Endothelial cell of umbilical vein (primary cell): ENCODE results near the gene TPCN2. TPM values are rescaled to one million over a fixed set of nuclear protein-coding genes. Genes with fewer than 3 reads are reported as not detected.

Experiments used
- BruUV-seq: library from RNA; stranded (reverse); fragments of 400-500 nt; replicated peaks from 2 replicates; lab custom pipeline; 2021; lab: Mats Ljungman, UMichigan
- CTCF ChIA-PET: fragments of 300-600, 350-600 bp; sonication (Branson Sonifier 250); formaldehyde crosslinking; loops from one replicate; lab custom pipeline; 2021; ENCODE audit warnings: antibody characterized with exemption, inconsistent platforms; lab: Charles Lee
- POLR2A ChIA-PET: fragments of 300-600, 350-600 bp; sonication (Branson Sonifier 250); formaldehyde crosslinking; loops from one replicate; lab custom pipeline; 2021; ENCODE audit warnings: antibody characterized with exemption, inconsistent platforms; lab: Charles Lee
- DNase-seq: peaks from one replicate; pipeline ENCODE4 v3.0.0-alpha.2; 2011; ENCODE audit warnings: low read depth, low spot score
- FAIRE-seq: peaks from 2 replicates; lab custom pipeline; 2011; peaks lifted over from hg19 to GRCh38; lab: Jason Lieb, UNC
- H2AFZ ChIP-seq: 2 replicates; pipeline ENCODE4 v1.6.0; 2012; ENCODE audit warnings: low read depth, low read length, control low read depth, inconsistent platforms
- H3K27ac ChIP-seq: 2 replicates; pipeline ENCODE4 v1.5.1; 2011; ENCODE audit warnings: low read depth, mild to moderate bottlenecking, control low read depth, low read length, moderate library complexity; ENCODE audit not compliant: insufficient read depth
- H3K27me3 ChIP-seq, 2 experiments: 2 replicates each; pipeline versions ENCODE4 v1.6.0 to v1.6.1; 2011; ENCODE audit warnings: low read length in 2 of 2, mixed read lengths in 1 of 2; ENCODE audit not compliant: control insufficient read depth in 2 of 2, insufficient read depth in 2 of 2
- H3K36me3 ChIP-seq, 2 experiments: 2 replicates in 1 of 2; 3 replicates in 1 of 2; pipeline ENCODE4 v1.5.1; 2011; ENCODE audit warnings: low read length in 2 of 2, mild to moderate bottlenecking in 1 of 2, moderate library complexity in 1 of 2; ENCODE audit not compliant: control insufficient read depth in 2 of 2, insufficient read depth in 2 of 2; ENCODE audit errors: extremely low read depth in 1 of 2
- H3K4me1 ChIP-seq: 3 replicates; pipeline ENCODE4 v1.5.1; 2011; ENCODE audit warnings: mild to moderate bottlenecking, low read length; ENCODE audit not compliant: control insufficient read depth, insufficient read depth; ENCODE audit errors: extremely low read depth
- H3K4me2 ChIP-seq: 2 replicates; pipeline ENCODE4 v1.6.1; 2011; ENCODE audit warnings: low read length, control low read depth, mixed read lengths; ENCODE audit not compliant: insufficient read depth
- H3K4me3 ChIP-seq, 3 experiments: fragments of 200-600 bp in 1 of 3; sonication (generic), shearing (Covaris generic) in 1 of 3; replicated peaks in 1 of 3; 2 replicates each; pipeline ENCODE4 v1.5.1; 2011 to 2016; ENCODE audit warnings: control low read depth in 3 of 3, low read length in 3 of 3, mild to moderate bottlenecking in 2 of 3, inconsistent platforms in 1 of 3, low read depth in 1 of 3, moderate library complexity in 1 of 3; ENCODE audit not compliant: insufficient read depth in 1 of 3
- H3K79me2 ChIP-seq: 2 replicates; pipeline ENCODE4 v1.6.0; 2012; ENCODE audit warnings: low read length, inconsistent platforms; ENCODE audit not compliant: control insufficient read depth, insufficient read depth
- H3K9ac ChIP-seq: replicated peaks from 2 replicates; pipeline ENCODE3; 2011; ENCODE audit warnings: low read length, control low read depth; ENCODE audit not compliant: insufficient read depth; ENCODE audit errors: extremely low read depth
- H3K9me1 ChIP-seq: replicated peaks from 3 replicates; pipeline ENCODE4 v1.6.0; 2011; ENCODE audit warnings: mild to moderate bottlenecking, low read length; ENCODE audit not compliant: control insufficient read depth, insufficient read depth; ENCODE audit errors: extremely low read depth
- H3K9me3 ChIP-seq: replicated peaks from 2 replicates; pipeline ENCODE4 v1.5.1; 2012; ENCODE audit warnings: low read length, inconsistent platforms; ENCODE audit not compliant: control insufficient read depth, insufficient read depth
- H4K20me1 ChIP-seq: replicated peaks from 2 replicates; pipeline ENCODE3; 2011; ENCODE audit warnings: mild to moderate bottlenecking, low read length; ENCODE audit not compliant: control insufficient read depth, insufficient read depth; ENCODE audit errors: extremely low read depth
- EZH2 ChIP-seq: IDR thresholded peaks from 2 replicates; pipeline ENCODE4 v1.6.1; 2012; ENCODE audit warnings: borderline replicate concordance, low read depth, mild to moderate bottlenecking, moderate library complexity, low read length, inconsistent platforms; ENCODE audit not compliant: severe bottlenecking
- FOS ChIP-seq: IDR thresholded peaks from 2 replicates; pipeline ENCODE4 v1.6.1; 2011; ENCODE audit warnings: mild to moderate bottlenecking, low read length, moderate library complexity, borderline replicate concordance; ENCODE audit not compliant: insufficient read depth
- GATA2 ChIP-seq: IDR thresholded peaks from 2 replicates; pipeline ENCODE4 v1.7.0; 2011; ENCODE audit warnings: low read depth, mild to moderate bottlenecking, moderate library complexity, mixed read lengths, low read length; ENCODE audit not compliant: insufficient read length, insufficient read depth
- JUN ChIP-seq: IDR thresholded peaks from 2 replicates; pipeline ENCODE4 v1.6.1; 2011; ENCODE audit warnings: borderline replicate concordance, low read depth; ENCODE audit not compliant: insufficient read length, insufficient read depth
- MYC ChIP-seq: IDR thresholded peaks from one replicate; pipeline ENCODE4 v1.6.1; 2011; ENCODE audit warnings: mild to moderate bottlenecking, low read depth, low read length
- POLR2A ChIP-seq: IDR thresholded peaks from 2 replicates; pipeline ENCODE4 v1.6.1; 2012; ENCODE audit warnings: low read depth, mild to moderate bottlenecking, control low read depth, low read length
- POLR2AphosphoS5 ChIP-seq: IDR thresholded peaks from 2 replicates; pipeline ENCODE4 v1.6.1; 2012; ENCODE audit warnings: low read depth, mild to moderate bottlenecking, control low read depth, low read length, moderate library complexity; ENCODE audit not compliant: insufficient read depth
- dilution Hi-C: fragments of 300-500 bp; cut with MboI; formaldehyde crosslinking; loops from one replicate; pipeline ENCODE4 v1.15.0; 2019; ENCODE audit warnings: low sequenced_read_pairs; ENCODE audit not compliant: extremely low pct_ligation_motif_present
- intact Hi-C: fragments of 100-400 bp; cut with micrococcal nuclease; formaldehyde crosslinking; loops from one replicate; pipeline ENCODE4 v1.10.0; 2022
- polyA plus RNA-seq, 4 experiments: library from polyadenylated mRNA; depleted of rRNA in 3 of 4; stranded (reverse) in 3 of 4; unstranded in 1 of 4; fragments of >200 nt; gene quantifications; 2 replicates each; pipeline versions ENCODE4 v1.2.1 to v1.2.3, GENCODE V29; 2011 to 2012; ENCODE audit warnings: missing spikeins in 1 of 4
- total RNA-seq: library from RNA; stranded (reverse); gene quantifications from 2 replicates; pipeline ENCODE4 v1.2.3, GENCODE V29; 2021
- TF ChIP-seq, protein P1 (sequence below): IDR thresholded peaks from 2 replicates; pipeline ENCODE4 v1.6.1; 2011; ENCODE audit not compliant: insufficient read depth, insufficient read length
- TF ChIP-seq, protein P2 (sequence below), 2 donors: IDR thresholded peaks; 1 replicate in 1 of 2; 2 replicates in 1 of 2; pipeline ENCODE4 v1.5.1; 2011; ENCODE audit warnings: low read length in 2 of 2, mild to moderate bottlenecking in 2 of 2, moderate library complexity in 2 of 2, control low read depth in 1 of 2, inconsistent platforms in 1 of 2, low read depth in 1 of 2; ENCODE audit not compliant: insufficient read depth in 1 of 2; ENCODE audit errors: extremely low read depth in 1 of 2

TPCN2 gene
- total and polyA plus RNA-seq, 2 donors (not counting 3 experiments of a cell fraction or from before 2014, with no cell fraction given), result 10.3 to 13.4 TPM

DNA sequence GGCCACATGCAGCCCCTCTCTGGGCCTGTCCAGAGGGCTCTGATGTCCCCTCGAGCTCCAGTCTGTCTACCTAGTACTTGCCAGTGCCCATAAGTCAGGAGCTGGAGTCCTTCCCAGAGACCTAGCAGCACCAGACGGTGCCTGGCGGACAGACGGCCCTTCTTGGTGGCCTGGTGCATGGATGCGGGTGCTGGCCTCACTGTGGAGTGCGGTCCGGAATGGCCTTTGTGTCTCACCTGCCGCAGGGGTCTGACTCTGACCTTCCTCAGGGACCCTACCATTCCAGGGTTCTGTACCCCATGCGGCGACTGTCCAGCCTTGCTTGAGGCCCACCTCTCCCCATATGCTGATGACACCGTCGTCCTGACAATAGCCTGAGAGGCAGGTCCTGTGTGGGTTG lies 77.6 kb downstream of the TPCN2 start:
- Histone ChIP-seq H3K4me2 (no peak overlapping the region), H3K9me3 (no peaks in the 10 kb centered on the region), H3K36me3 (no peaks in the 10 kb centered on the region), H3K9me1 (no peaks in the 10 kb centered on the region), H3K27ac (no peak overlapping the region), H3K4me1 (peaks cover 18% of the 10 kb centered on the region), H3K27me3 (no peaks in the 10 kb centered on the region), H3K9ac (no peak overlapping the region), H3K79me2 (no peaks in the 10 kb centered on the region), H2AFZ (no peak overlapping the region), H4K20me1 (no peaks in the 10 kb centered on the region), H3K4me3 (no peak overlapping the region)
- dilution Hi-C loops (no loop called here), intact Hi-C loops (loop anchor here (10.0 kb wide), 1 partner anchor 139 kb away; no protein-coding TSS in a partner anchor)
- BruUV-seq, result no TSS peak
- CTCF ChIA-PET, result interaction anchor here (0.8 kb wide), 1 partner anchor 11 kb away, joined by 3 read pairs; no protein-coding TSS in a partner anchor
- POLR2A ChIA-PET, result no interaction called here
- no peak for TF ChIP-seq MYC
- no peak for TF ChIP-seq POLR2AphosphoS5
- TF ChIP-seq POLR2A, result no peak
- DNase-seq, result no peak
- FAIRE-seq, result no peak

DNA sequence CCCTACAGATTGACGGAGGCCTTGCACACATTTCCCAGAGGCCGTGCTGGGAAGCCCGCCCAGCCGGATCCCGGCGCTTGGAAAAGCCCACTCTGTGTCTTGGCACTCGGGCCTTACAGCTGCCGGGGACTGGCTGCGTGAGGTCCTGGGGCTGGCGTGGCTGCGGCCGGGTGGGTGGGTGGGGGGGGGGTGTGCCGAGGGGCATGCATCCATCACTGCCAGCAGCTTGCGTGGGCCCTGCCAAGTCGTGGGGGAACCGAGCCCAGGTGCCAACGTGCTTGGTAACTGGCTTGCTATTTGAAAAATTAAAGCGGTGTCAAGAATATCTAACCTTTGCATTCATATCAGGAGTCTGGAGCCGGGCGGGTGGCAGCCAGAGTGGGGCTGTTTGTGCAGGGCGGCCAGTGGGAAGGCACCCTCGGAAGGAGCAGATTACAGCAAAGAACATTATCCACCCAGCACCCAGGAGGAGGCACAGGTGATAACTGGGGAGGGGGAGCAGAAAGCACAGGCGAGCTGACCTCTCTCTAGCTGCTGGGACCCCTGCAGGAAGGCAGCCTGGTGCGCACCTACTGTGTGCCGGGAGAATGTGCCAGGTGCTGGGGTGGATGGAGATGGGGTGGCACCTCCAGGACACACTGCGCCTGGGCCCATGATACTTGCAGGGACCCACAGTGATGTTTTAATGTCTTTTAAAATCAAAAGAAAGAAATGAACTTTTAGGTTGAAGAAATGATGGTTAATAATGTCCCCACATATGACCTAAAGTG lies 78.5 kb downstream of the TPCN2 start:
- Histone ChIP-seq H2AFZ (no peak overlapping the region), H3K36me3 (no peaks in the 10 kb centered on the region), H3K4me1 (peaks cover 18% of the 10 kb centered on the region), H3K9me3 (no peaks in the 10 kb centered on the region), H3K4me2 (no peak overlapping the region), H3K27me3 (no peaks in the 10 kb centered on the region), H3K9ac (no peak overlapping the region), H3K27ac (no peak overlapping the region), H3K79me2 (no peaks in the 10 kb centered on the region), H3K9me1 (no peaks in the 10 kb centered on the region), H4K20me1 (no peaks in the 10 kb centered on the region), H3K4me3 (no peak overlapping the region)
- intact Hi-C loops (loop anchor here (10.0 kb wide), 1 partner anchor 138 kb away; no protein-coding TSS in a partner anchor), dilution Hi-C loops (no loop called here)
- POLR2A ChIA-PET, result no interaction called here
- no peak for TF ChIP-seq POLR2AphosphoS5
- TF ChIP-seq GATA2, result no peak
- TF ChIP-seq EZH2, result no peak
- TF ChIP-seq FOS, result no peak
- TF ChIP-seq, protein P1, sequence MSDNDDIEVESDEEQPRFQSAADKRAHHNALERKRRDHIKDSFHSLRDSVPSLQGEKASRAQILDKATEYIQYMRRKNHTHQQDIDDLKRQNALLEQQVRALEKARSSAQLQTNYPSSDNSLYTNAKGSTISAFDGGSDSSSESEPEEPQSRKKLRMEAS, result no peak
- TF ChIP-seq, protein P2, sequence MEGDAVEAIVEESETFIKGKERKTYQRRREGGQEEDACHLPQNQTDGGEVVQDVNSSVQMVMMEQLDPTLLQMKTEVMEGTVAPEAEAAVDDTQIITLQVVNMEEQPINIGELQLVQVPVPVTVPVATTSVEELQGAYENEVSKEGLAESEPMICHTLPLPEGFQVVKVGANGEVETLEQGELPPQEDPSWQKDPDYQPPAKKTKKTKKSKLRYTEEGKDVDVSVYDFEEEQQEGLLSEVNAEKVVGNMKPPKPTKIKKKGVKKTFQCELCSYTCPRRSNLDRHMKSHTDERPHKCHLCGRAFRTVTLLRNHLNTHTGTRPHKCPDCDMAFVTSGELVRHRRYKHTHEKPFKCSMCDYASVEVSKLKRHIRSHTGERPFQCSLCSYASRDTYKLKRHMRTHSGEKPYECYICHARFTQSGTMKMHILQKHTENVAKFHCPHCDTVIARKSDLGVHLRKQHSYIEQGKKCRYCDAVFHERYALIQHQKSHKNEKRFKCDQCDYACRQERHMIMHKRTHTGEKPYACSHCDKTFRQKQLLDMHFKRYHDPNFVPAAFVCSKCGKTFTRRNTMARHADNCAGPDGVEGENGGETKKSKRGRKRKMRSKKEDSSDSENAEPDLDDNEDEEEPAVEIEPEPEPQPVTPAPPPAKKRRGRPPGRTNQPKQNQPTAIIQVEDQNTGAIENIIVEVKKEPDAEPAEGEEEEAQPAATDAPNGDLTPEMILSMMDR (IDR thresholded peaks at IDR 0.05; ENCODE audit: extremely low read depth in 1 of 2, insufficient read depth in 1 of 2, low read depth in 1 of 2, low read length in 2 of 2), result no peak
- no peak for TF ChIP-seq MYC
- TF ChIP-seq POLR2A, result no peak
- TF ChIP-seq JUN, result no peak
- BruUV-seq, result no TSS peak
- FAIRE-seq (no peak), DNase-seq (no peak)
- CTCF ChIA-PET, result no interaction called here
